NT2/D1 (cell line): Measurements from ENCODE around the gene LIMCH1.

ENCODE experiments used
- DNase-seq: peaks from one replicate; pipeline ENCODE4 v3.0.0-alpha.2; 2011; ENCODE audit warnings: low read depth, low spot score
- H3K27me3 ChIP-seq: 2 replicates; pipeline ENCODE4 v1.6.0; 2011; ENCODE audit warnings: mild to moderate bottlenecking; ENCODE audit not compliant: insufficient read length, insufficient read depth
- H3K36me3 ChIP-seq: 2 replicates; pipeline ENCODE4 v1.6.1; 2011; ENCODE audit warnings: mild to moderate bottlenecking, low read length, mixed read lengths; ENCODE audit not compliant: insufficient read depth, insufficient read length
- H3K4me1 ChIP-seq: 2 replicates; pipeline ENCODE4 v1.5.1; 2011; ENCODE audit not compliant: insufficient read depth, insufficient read length
- H3K4me3 ChIP-seq: 2 replicates; pipeline ENCODE4 v1.5.1; 2011; ENCODE audit warnings: low read depth; ENCODE audit not compliant: insufficient read length
- H3K9ac ChIP-seq: 2 replicates; pipeline ENCODE4 v1.6.0; 2011; ENCODE audit warnings: low read depth; ENCODE audit not compliant: insufficient read length
- H3K9me3 ChIP-seq: 2 replicates; pipeline ENCODE4 v1.5.1; 2011; ENCODE audit warnings: mild to moderate bottlenecking, low read length; ENCODE audit not compliant: insufficient read depth
- SUZ12 ChIP-seq: IDR thresholded peaks from 2 replicates; pipeline ENCODE4 v1.6.1; 2011; ENCODE audit not compliant: insufficient read length, insufficient read depth; ENCODE audit errors: extremely low read depth
- YY1 ChIP-seq: IDR thresholded peaks from 2 replicates; pipeline ENCODE4 v1.6.1; 2011; ENCODE audit not compliant: insufficient read length, insufficient read depth
- ZNF274 ChIP-seq: IDR thresholded peaks from 2 replicates; pipeline ENCODE4 v1.6.1; 2011; ENCODE audit warnings: mild to moderate bottlenecking, low read depth, low read length

LIMCH1 gene

GRCh38 chr4:41532882-41533281, 5.1 kb upstream of the LIMCH1 start:
- Histone ChIP-seq H3K9ac (no peak overlapping the region), H3K27me3 (no peaks in the 10 kb centered on the region), H3K4me3 (no peak overlapping the region), H3K4me1 (no peaks in the 10 kb centered on the region), H3K9me3 (no peaks in the 10 kb centered on the region), H3K36me3 (no peaks in the 10 kb centered on the region)
- DNase-seq: no peak
- TF ChIP-seq SUZ12 (no peak), YY1 (no peak), ZNF274 (no peak)

DNA sequence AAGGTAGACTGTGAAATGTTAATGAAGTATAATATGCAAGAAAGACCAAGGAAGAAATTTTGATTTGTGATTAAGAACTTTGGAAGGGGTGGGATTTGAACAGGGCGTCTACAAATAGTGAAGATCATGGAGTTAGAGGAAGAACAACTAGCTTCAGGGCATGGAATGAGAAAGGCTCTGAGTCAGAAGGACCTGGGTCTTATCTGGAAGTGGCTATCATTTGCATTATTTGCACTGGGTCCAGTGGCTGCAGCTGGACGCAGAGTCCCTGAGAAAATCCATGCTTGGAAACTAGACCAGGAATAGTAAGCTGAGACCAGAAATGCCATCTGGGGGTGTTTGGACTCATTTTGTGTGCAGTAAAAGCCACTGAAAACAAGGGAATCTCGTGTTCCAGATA, 4.3 kb upstream of the LIMCH1 start:
- Histone ChIP-seq H3K27me3 (no peaks in the 10 kb centered on the region), H3K36me3 (no peaks in the 10 kb centered on the region), H3K9me3 (no peaks in the 10 kb centered on the region), H3K4me1 (no peaks in the 10 kb centered on the region), H3K4me3 (no peak overlapping the region), H3K9ac (no peak overlapping the region)
- DNase-seq: no peak
- TF ChIP-seq ZNF274: no peak
- no peak for TF ChIP-seq YY1
- no peak for TF ChIP-seq SUZ12

- H3K4me1 ChIP-seq: peaks cover 3% of the 10 kb centered on the region
Measured at GRCh38 chr4:41534404-41534803, 3.6 kb upstream of the LIMCH1 start.

GRCh38 chr4:41535911-41536371, 2.0 kb upstream of the LIMCH1 start:
- TF ChIP-seq SUZ12 (no peak), YY1 (no peak), ZNF274 (no peak)
- no peak overlapping the region for H3K9ac ChIP-seq
- H3K27me3 ChIP-seq: no peaks in the 10 kb centered on the region
- H3K36me3 ChIP-seq: no peaks in the 10 kb centered on the region
- H3K4me3 ChIP-seq: no peak overlapping the region
- no peak for DNase-seq
- peaks cover 3% of the 10 kb centered on the region for H3K4me1 ChIP-seq
- no peaks in the 10 kb centered on the region for H3K9me3 ChIP-seq

More at GRCh38 chr4:41534404-41534803, 3.6 kb upstream of the LIMCH1 start:
- no peak for DNase-seq
- Histone ChIP-seq H3K4me3 (no peak overlapping the region), H3K9me3 (no peaks in the 10 kb centered on the region), H3K9ac (no peak overlapping the region), H3K27me3 (no peaks in the 10 kb centered on the region), H3K36me3 (no peaks in the 10 kb centered on the region)
- no peak for TF ChIP-seq ZNF274
- TF ChIP-seq YY1: no peak
- no peak for TF ChIP-seq SUZ12

- TF ChIP-seq ZNF274 (no peak), SUZ12 (no peak), YY1 (no peak)
- DNase-seq: no peak
- no peak overlapping the region for H3K4me3 ChIP-seq
- no peak overlapping the region for H3K9ac ChIP-seq
- no peaks in the 10 kb centered on the region for H3K27me3 ChIP-seq
- no peaks in the 10 kb centered on the region for H3K36me3 ChIP-seq
- no peaks in the 10 kb centered on the region for H3K9me3 ChIP-seq
- H3K4me1 ChIP-seq: peaks cover 3% of the 10 kb centered on the region
Measured at GRCh38 chr4:41537292-41537890, 566 bp upstream of the LIMCH1 start.

DNA sequence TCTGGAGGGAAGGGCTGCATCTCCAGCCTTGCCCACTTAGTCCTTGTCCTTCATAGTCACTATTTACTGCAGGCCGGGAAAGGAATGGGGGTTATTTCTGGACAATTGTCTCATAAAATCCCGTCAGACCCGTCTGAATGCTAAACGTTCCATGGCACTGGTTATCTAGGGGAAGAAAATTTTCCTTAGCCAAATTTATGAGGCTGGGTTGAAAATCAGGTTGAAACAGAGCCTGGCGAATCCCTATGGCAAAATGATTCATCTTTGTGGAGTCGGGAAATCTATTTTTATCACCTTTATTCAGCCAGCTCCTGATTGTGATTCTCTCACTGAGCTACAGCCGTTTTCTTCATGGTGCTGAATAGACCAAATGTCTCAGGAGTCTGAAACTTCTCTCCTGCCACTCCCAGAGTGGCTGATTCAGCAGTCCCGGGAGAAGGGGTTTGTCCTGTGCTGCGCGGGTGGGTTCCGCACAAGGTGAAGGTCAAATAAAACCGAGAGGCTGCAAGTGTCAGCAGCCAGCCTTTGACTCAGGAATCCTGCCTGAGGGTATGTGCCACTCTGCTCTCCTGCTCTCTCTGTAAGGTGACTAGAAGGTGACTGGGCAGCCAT, 1.0 kb downstream of the LIMCH1 start:
- H3K9me3 ChIP-seq: no peaks in the 10 kb centered on the region
- H3K4me1 ChIP-seq: peaks cover 3% of the 10 kb centered on the region
- no peak for DNase-seq
- TF ChIP-seq YY1 (no peak), SUZ12 (no peak), ZNF274 (no peak)
- H3K9ac ChIP-seq: no peak overlapping the region
- no peak overlapping the region for H3K4me3 ChIP-seq
- H3K27me3 ChIP-seq: no peaks in the 10 kb centered on the region
- H3K36me3 ChIP-seq: no peaks in the 10 kb centered on the region

- Histone ChIP-seq H3K27me3 (no peaks in the 10 kb centered on the region), H3K9me3 (no peaks in the 10 kb centered on the region), H3K4me1 (peaks cover 3% of the 10 kb centered on the region), H3K9ac (no peak overlapping the region), H3K36me3 (no peaks in the 10 kb centered on the region), H3K4me3 (no peak overlapping the region)
- no peak for DNase-seq
- TF ChIP-seq SUZ12 (no peak), ZNF274 (no peak), YY1 (no peak)
Measured at GRCh38 chr4:41539711-41540110, 1.8 kb downstream of the LIMCH1 start.
